ENCODE results near the gene CTSC. TPM values are rescaled to one million over a fixed set of nuclear protein-coding genes. Genes with fewer than 3 reads are reported as not detected.

The CTSC gene
- total and polyA plus RNA-seq, 10 donors: 67.1 to 566 (median 253) TPM

DNA sequence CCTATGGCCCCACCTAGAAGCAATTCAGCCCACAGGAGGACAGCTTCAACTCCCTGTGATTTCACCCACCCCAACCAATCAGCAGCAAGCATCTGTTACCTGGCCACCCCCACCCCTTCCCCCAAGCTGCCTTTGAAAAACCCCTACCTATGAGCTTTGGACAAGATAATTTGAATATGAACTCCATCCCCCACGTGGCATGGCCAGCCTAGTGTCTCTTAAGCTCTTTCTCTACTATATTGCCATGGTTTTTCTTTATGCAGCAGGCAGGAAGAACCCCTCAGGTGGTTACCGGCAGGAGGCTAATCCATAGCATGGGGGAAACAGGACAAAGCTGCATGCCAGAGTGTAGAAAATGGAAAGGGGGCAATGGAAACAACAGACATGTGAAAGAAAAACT is 29.0 kb downstream of the CTSC start:
- H3K9me3 ChIP-seq: no peaks in the 10 kb centered on the region
- no peak for TF ChIP-seq POLR2AphosphoS5 (IDR thresholded peaks at IDR 0.05)
- no peak for TF ChIP-seq POLR2A (IDR thresholded peaks at IDR 0.05)
- TF ChIP-seq, protein P1, sequence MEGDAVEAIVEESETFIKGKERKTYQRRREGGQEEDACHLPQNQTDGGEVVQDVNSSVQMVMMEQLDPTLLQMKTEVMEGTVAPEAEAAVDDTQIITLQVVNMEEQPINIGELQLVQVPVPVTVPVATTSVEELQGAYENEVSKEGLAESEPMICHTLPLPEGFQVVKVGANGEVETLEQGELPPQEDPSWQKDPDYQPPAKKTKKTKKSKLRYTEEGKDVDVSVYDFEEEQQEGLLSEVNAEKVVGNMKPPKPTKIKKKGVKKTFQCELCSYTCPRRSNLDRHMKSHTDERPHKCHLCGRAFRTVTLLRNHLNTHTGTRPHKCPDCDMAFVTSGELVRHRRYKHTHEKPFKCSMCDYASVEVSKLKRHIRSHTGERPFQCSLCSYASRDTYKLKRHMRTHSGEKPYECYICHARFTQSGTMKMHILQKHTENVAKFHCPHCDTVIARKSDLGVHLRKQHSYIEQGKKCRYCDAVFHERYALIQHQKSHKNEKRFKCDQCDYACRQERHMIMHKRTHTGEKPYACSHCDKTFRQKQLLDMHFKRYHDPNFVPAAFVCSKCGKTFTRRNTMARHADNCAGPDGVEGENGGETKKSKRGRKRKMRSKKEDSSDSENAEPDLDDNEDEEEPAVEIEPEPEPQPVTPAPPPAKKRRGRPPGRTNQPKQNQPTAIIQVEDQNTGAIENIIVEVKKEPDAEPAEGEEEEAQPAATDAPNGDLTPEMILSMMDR (IDR thresholded peaks at IDR 0.05 in 8 of 11, conservative IDR thresholded peaks at IDR 0.05 in 3 of 11): no peak
- peaks cover 0 to 87% (median 25%) of the 10 kb centered on the region in 6 donors for H3K36me3 ChIP-seq
- no peak overlapping the region for H3K4me3 ChIP-seq
- no peak overlapping the region for H3K27ac ChIP-seq
- 71 to 86% (median 82%) methylated on average over 2 of the region's 2 CpGs for WGBS, 5 donors
- H3K4me1 ChIP-seq: peaks cover 0 to 9% (median 0%) of the 10 kb centered on the region in 6 donors
- intact Hi-C loops (cut with DNase I; ENCODE audit: low total_unique reads): no loop called here
- DNase-seq: no peak
- no peaks in the 10 kb centered on the region for H3K27me3 ChIP-seq (replicated peaks in 1 of 7)

DNA sequence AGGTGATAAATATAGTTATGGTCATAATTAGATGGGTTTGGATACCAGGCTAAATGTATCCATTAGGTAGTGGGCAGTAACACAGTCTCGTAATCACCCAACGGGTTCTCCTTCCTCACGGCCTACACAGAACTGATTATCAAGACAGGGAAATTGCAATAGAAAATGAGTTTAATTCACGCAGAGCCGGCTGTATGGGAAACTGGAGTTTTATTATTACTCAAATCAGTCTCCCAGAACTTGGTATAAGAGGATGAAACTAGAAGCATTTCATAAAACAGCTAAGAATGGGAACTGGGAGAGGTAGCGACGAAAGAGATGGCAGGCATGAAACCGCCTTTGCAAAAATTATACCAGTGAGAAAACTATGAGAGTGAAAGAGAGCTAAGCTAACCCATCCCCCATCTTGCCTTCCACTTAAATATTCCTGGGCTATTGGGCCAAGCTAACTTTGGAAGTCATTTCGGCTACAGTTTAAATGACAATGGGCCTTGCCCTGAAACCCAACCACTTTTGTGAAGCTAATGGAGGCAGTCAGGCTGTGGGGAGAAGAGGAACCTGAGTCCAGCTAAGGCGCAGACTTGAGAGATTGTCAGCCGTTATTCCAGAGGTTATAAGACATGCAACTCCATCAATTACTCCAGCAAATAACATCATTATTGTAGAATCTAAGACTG is 29.6 kb downstream of the CTSC start:
- Histone ChIP-seq H3K27me3 (replicated peaks in 1 of 7) (no peaks in the 10 kb centered on the region), H3K36me3 (peaks cover 0 to 93% (median 25%) of the 10 kb centered on the region in 6 donors), H3K9me3 (no peaks in the 10 kb centered on the region), H3K4me1 (peaks cover 0 to 9% (median 0%) of the 10 kb centered on the region in 6 donors), H3K27ac (no peak overlapping the region), H3K4me3 (no peak overlapping the region)
- intact Hi-C loops (cut with DNase I; ENCODE audit: low total_unique reads): no loop called here
- WGBS, 5 donors: 84 to 93% (median 89%) methylated on average over 11 of the region's 11 CpGs
- TF ChIP-seq POLR2A (IDR thresholded peaks at IDR 0.05): no peak
- TF ChIP-seq, protein P1 (IDR thresholded peaks at IDR 0.05 in 8 of 11, conservative IDR thresholded peaks at IDR 0.05 in 3 of 11): no peak
- no peak for TF ChIP-seq POLR2AphosphoS5 (IDR thresholded peaks at IDR 0.05)
- no peak for DNase-seq

DNA sequence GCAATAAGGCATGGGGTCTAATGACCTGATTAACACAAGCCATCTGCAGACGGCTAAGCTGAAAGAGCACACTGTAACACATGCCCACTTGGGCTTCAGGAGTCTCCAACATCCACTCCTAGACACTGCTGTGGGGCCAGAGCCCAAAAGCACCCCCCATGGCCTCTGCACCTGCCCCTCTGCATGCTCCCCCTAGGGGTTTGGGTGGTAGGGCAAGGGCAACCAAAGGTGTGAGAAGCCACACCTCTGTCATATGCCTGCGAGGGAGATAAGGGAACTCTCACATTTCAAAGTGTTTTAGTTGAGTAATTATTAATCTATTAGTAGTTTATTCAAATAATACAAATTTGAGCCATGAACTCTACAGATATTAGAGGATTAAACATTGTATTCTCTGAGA is 30.8 kb downstream of the CTSC start:
- no peak for DNase-seq
- H3K4me3 ChIP-seq: no peak overlapping the region
- no peaks in the 10 kb centered on the region for H3K9me3 ChIP-seq
- no peak for TF ChIP-seq POLR2A (IDR thresholded peaks at IDR 0.05)
- TF ChIP-seq, protein P1 (IDR thresholded peaks at IDR 0.05 in 8 of 11, conservative IDR thresholded peaks at IDR 0.05 in 3 of 11): no peak
- TF ChIP-seq POLR2AphosphoS5 (IDR thresholded peaks at IDR 0.05): no peak
- no peak overlapping the region for H3K27ac ChIP-seq
- peaks cover 0 to 15% (median 0%) of the 10 kb centered on the region in 6 donors for H3K4me1 ChIP-seq
- peaks cover 0 to 83% (median 24%) of the 10 kb centered on the region in 6 donors for H3K36me3 ChIP-seq
- intact Hi-C loops (cut with DNase I; ENCODE audit: low total_unique reads): no loop called here
- no peaks in the 10 kb centered on the region for H3K27me3 ChIP-seq (replicated peaks in 1 of 7)
- WGBS, 5 donors: 85 to 92% (median 88%) methylated on average over 1 to 2 of the region's 2 CpGs

DNA sequence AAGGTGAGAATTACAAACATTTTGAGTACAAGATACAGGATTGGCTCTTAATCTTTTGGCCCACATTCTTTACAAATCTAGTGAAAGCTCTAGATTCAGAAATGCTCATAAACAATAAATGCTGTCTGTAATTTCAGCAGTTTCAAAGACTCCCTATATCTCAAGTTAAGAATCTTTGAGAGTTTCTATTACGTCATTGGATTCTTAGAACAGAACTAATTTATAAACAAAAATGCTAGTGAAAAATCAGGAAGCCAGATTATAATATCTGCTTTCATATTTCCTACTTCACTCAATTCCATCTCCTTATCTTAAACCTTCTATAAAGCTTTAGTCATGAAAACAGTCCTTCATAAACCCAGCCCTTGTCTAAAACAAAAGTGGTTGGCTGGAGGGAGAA is 32.1 kb downstream of the CTSC start:
- WGBS, 5 donors: 90 to 100% (median 96%) methylated on average over 1 of the region's 1 CpG
- peaks cover 0 to 77% (median 21%) of the 10 kb centered on the region in 6 donors for H3K36me3 ChIP-seq
- H3K4me3 ChIP-seq: no peak overlapping the region
- no peaks in the 10 kb centered on the region for H3K9me3 ChIP-seq
- no peak for TF ChIP-seq POLR2AphosphoS5 (IDR thresholded peaks at IDR 0.05)
- TF ChIP-seq POLR2A (IDR thresholded peaks at IDR 0.05): no peak
- TF ChIP-seq, protein P1 (IDR thresholded peaks at IDR 0.05 in 8 of 11, conservative IDR thresholded peaks at IDR 0.05 in 3 of 11): no peak
- H3K27ac ChIP-seq: no peak overlapping the region
- H3K4me1 ChIP-seq: peaks cover 0 to 15% (median 0%) of the 10 kb centered on the region in 6 donors
- DNase-seq: no peak
- no peaks in the 10 kb centered on the region for H3K27me3 ChIP-seq (replicated peaks in 1 of 7)
- intact Hi-C loops (cut with DNase I; ENCODE audit: low total_unique reads): no loop called here

Measured in spleen (tissue), 11 donors.